ENCODE measurements around the gene GOLGA6C. TPM values are rescaled to one million over a fixed set of nuclear protein-coding genes. Genes with fewer than 3 reads are reported as not detected.
"Not testable (repeated sequence)": the region's sequence is repeated elsewhere in the genome, so short reads cannot be mapped to it uniquely, and the experiment has no call there.

The GOLGA6C gene
- total and polyA plus RNA-seq, 9 of the 15 experiments (the other 6 are each of a cell fraction or from before 2014, with no cell fraction given): not detected

DNA sequence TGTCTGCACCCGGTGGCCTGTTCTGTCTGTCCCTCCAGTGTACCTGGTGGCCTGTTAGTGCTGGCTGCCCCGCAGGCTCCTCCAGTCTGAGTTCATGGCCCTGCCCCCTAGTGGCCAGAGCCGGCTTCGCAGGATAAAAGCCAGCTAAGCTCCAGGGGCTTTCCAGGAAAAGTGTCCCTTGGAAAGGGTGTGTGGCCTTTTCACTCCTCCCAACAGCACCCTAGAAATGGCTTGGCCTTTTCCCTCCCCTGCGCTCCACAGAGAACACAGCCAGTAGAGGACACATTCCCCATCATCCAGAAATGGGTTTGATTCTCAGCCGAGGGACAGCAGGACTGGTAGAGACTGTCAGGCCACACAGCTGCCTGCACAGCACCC is 41.2 kb downstream of the GOLGA6C start:
- H3K4me3 ChIP-seq; H3K9ac ChIP-seq (ENCODE audit: insufficient read depth in 1 of 2, low read depth in 2 of 2, low read length in 2 of 2); H3K4me2 ChIP-seq (ENCODE audit: insufficient read depth, low read length); H3K9me1 ChIP-seq (ENCODE audit: control insufficient read depth, insufficient read depth, low read length); POLR2A ChIA-PET; H3K4me1 ChIP-seq (replicated peaks in 1 of 2; ENCODE audit: control insufficient read depth in 2 of 2, insufficient read depth in 2 of 2, low read length in 2 of 2); H3K79me2 ChIP-seq (ENCODE audit: control insufficient read depth, insufficient read depth, low read length); DNase-seq (ENCODE audit: extremely low read depth in 1 of 4, low spot score in 3 of 4); FAIRE-seq; H3K36me3 ChIP-seq (ENCODE audit: control insufficient read depth, insufficient read depth, low read length); H2AFZ ChIP-seq (ENCODE audit: low read depth, low read length); H4K20me1 ChIP-seq (replicated peaks; ENCODE audit: control insufficient read depth, insufficient read depth, low read length); CTCF ChIA-PET (ENCODE audit: low intra/inter-chr PET ratio); H3K9me3 ChIP-seq (replicated peaks; ENCODE audit: control insufficient read depth, insufficient read depth, low read depth, low read length); intact Hi-C loops (cut with micrococcal nuclease); BruUV-seq (replicated peaks); H3K27ac ChIP-seq (ENCODE audit: extremely low read depth, low read depth, low read length): not testable (repeated sequence)
- in situ Hi-C loops (cut with MboI): loop anchor here (25.0 kb wide), 3 partner anchors 962 to 1337 kb away; partner anchors contain the start of gene ISLR2
- H3K27me3 ChIP-seq (ENCODE audit: control insufficient read depth in 2 of 2, insufficient read depth in 2 of 2, low read length in 2 of 2): peaks cover 4 to 14% of the 10 kb centered on the region in 2 experiments; a peak in 4 of 5 replicates
- WGBS (ENCODE audit: insufficient coverage, low coverage, missing lambda C conversion rate): 8% methylated on average over 5 of the region's 6 CpGs
- TF ChIP-seq, protein P1, sequence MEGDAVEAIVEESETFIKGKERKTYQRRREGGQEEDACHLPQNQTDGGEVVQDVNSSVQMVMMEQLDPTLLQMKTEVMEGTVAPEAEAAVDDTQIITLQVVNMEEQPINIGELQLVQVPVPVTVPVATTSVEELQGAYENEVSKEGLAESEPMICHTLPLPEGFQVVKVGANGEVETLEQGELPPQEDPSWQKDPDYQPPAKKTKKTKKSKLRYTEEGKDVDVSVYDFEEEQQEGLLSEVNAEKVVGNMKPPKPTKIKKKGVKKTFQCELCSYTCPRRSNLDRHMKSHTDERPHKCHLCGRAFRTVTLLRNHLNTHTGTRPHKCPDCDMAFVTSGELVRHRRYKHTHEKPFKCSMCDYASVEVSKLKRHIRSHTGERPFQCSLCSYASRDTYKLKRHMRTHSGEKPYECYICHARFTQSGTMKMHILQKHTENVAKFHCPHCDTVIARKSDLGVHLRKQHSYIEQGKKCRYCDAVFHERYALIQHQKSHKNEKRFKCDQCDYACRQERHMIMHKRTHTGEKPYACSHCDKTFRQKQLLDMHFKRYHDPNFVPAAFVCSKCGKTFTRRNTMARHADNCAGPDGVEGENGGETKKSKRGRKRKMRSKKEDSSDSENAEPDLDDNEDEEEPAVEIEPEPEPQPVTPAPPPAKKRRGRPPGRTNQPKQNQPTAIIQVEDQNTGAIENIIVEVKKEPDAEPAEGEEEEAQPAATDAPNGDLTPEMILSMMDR (IDR thresholded peaks at IDR 0.05 in 2 of 3, conservative IDR thresholded peaks at IDR 0.05 in 1 of 3; ENCODE audit: insufficient read depth in 2 of 3, low read depth in 1 of 3, low read length in 3 of 3): peak; percentile 37 to 54 (median 41); a peak in 5 of 6 replicates
- ATAC-seq: peak; percentile 99

DNA sequence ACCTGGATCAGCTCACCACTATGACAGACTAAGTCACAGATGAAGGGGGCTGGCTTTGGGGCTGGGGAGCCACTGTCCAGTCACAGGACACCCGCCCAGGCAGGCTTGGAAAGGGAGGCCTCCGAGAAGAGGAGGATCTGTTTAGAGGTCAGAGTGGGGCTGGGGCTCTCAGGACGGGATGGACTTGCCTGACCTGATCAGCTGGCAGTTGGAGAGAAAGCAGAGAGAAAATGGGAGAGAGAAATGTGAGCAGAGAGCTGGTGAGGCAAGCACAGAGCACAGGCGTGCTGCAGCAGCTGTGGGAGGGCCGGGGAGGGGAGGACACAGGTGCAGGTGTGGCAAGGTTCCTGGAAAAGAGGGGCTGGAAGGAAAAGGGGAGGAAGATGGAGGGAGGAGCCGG is 41.9 kb downstream of the GOLGA6C start:
- in situ Hi-C loops (cut with MboI): loop anchor here (10.0 kb wide), 1 partner anchor 1235 kb away; no protein-coding TSS in a partner anchor

More for the DNA sequence above, 41.9 kb downstream of the GOLGA6C start:
- H3K27ac ChIP-seq (ENCODE audit: extremely low read depth, low read depth, low read length); H3K79me2 ChIP-seq (ENCODE audit: control insufficient read depth, insufficient read depth, low read length); H3K36me3 ChIP-seq (ENCODE audit: control insufficient read depth, insufficient read depth, low read length); H3K4me2 ChIP-seq (ENCODE audit: insufficient read depth, low read length); H2AFZ ChIP-seq (ENCODE audit: low read depth, low read length); H3K9me3 ChIP-seq (replicated peaks; ENCODE audit: control insufficient read depth, insufficient read depth, low read depth, low read length); H3K4me3 ChIP-seq; BruUV-seq (replicated peaks); ATAC-seq; CTCF ChIA-PET (ENCODE audit: low intra/inter-chr PET ratio); H3K4me1 ChIP-seq (replicated peaks in 1 of 2; ENCODE audit: control insufficient read depth in 2 of 2, insufficient read depth in 2 of 2, low read length in 2 of 2); FAIRE-seq; H4K20me1 ChIP-seq (replicated peaks; ENCODE audit: control insufficient read depth, insufficient read depth, low read length); H3K9ac ChIP-seq (ENCODE audit: insufficient read depth in 1 of 2, low read depth in 2 of 2, low read length in 2 of 2); intact Hi-C loops (cut with micrococcal nuclease); DNase-seq (ENCODE audit: extremely low read depth in 1 of 4, low spot score in 3 of 4); H3K9me1 ChIP-seq (ENCODE audit: control insufficient read depth, insufficient read depth, low read length): not testable (repeated sequence)
- WGBS (ENCODE audit: insufficient coverage, low coverage, missing lambda C conversion rate): 5% methylated on average over 4 of the region's 6 CpGs
- POLR2A ChIA-PET: interaction anchor here (1.1 kb wide), 1 partner anchor 381 kb away, joined by 3 read pairs; no protein-coding TSS in a partner anchor
- peaks cover 8 to 19% of the 10 kb centered on the region in 2 experiments; a peak in 4 of 5 replicates for H3K27me3 ChIP-seq (ENCODE audit: control insufficient read depth in 2 of 2, insufficient read depth in 2 of 2, low read length in 2 of 2)
